ENCODE results near the gene MYH14. TPM values are rescaled to one million over a fixed set of nuclear protein-coding genes. Genes with fewer than 3 reads are reported as not detected.

The MYH14 gene
- total RNA-seq, 1 donor from 2014 or later = under 0.01 TPM

DNA sequence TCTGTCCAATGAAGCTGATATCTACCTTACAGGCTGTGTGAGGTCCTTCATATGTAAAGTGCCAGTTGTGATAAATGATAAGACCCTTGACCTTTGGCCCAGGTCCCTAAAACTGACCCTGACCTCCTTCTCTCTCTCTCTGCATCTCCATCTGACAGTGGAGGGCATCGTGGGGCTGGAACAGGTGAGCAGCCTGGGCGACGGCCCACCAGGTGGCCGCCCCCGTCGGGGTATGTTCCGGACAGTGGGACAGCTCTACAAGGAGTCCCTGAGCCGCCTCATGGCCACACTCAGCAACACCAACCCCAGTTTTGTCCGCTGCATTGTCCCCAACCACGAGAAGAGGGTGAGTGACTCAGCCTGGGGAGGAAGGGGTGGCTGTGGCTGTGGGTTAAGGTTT is 53.7 kb downstream of the MYH14 start:
- DNase-seq (ENCODE audit: low read depth in 2 of 2) = no peak

DNA sequence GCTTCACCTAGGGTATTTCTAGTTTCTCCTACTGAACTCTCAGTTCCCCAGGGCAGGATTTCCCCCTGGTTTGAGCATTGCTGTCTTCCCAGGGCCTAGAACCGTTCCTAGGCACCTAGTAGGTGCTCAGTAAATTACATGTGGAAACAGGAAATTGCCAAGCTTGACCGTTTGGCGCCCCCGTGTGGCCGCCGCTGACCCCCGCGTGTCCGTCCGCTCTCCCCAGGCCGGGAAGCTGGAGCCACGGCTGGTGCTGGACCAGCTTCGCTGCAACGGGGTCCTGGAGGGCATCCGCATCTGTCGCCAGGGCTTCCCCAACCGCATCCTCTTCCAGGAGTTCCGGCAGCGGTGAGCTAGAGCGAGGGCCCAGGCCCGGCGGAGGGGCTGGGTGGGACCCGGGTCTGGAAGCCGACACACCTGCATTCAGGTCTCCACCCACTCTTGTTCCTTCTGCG is 55.5 kb downstream of the MYH14 start:
- peak in 1 of 2 donors; percentile 18 for DNase-seq (ENCODE audit: low read depth in 2 of 2)

DNA sequence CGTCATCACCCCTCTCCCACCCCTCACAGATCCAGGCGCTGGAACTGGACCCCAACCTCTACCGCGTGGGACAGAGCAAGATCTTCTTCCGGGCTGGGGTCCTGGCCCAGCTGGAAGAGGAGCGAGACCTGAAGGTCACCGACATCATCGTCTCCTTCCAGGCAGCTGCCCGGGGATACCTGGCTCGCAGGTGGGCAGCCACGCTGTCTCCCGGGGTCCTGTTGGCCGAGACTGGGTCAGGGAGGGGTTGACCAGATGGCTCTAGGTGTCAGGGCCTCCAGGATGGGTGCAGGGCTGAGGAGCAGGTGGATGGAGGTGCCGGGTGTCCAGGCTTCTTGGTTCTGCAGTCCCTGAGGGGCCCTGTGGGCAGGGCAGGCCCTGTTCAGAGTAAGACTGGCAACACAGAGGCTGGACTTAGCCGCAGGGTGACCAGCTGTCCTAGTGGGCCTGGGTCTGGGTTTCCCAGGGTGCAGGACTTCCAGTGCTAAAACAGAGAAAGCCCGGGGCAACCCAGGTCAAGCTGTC is 58.1 kb downstream of the MYH14 start:
- no peak for DNase-seq (ENCODE audit: low read depth in 2 of 2)

DNA sequence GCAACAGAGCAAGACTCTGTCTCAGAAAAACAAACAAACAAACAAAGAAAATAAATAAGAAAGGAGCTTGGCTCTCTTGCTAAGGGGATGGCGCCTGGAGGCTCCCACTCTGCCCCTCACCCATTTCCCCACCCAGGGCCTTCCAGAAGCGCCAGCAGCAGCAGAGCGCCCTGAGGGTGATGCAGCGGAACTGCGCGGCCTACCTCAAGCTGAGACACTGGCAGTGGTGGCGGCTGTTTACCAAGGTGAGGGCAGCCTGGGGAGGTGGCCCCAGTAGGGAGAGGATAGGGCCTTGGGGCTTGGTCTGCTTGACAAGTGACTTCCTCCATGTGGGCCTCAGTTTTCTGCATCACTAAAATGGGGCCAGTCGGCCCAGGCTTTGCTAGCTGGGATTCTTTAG is 59.8 kb downstream of the MYH14 start:
- DNase-seq (ENCODE audit: low read depth in 2 of 2) = no peak

DNA sequence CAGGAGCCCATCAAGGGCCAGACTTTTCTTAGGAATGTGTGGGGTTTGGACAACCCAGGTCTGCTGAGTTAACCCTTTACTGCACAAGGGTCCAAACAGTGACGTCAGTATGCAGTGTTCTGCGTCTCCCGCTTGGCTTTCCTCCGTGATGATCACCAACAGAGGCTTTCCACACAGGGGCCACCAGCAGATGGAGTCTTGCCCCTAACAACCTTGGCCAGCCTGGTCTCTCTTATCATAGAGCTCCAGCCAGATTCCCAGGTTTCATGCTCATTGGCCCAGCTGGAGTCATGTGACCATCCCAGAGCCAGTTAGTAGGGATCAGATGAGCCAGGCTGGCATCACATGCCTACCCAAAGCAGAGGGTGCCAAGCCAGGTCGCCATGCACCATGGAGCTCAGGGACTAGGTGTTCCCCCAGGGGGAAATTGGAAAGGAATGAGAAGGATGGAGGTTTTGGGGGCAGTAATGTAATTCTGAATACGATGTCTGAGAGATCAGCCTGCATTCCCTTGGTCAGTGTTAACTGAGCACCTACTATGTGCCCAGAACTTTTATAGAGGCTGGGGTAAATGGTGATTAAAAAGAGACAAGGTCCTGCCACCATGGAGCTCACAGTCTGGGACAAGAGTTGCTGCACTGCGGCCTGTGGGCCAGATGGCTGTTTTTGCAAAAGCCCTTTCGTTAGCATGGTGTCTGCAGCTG is 61.2 kb downstream of the MYH14 start:
- peak; percentile 2 to 23 for DNase-seq (ENCODE audit: low read depth in 2 of 2)

DNA sequence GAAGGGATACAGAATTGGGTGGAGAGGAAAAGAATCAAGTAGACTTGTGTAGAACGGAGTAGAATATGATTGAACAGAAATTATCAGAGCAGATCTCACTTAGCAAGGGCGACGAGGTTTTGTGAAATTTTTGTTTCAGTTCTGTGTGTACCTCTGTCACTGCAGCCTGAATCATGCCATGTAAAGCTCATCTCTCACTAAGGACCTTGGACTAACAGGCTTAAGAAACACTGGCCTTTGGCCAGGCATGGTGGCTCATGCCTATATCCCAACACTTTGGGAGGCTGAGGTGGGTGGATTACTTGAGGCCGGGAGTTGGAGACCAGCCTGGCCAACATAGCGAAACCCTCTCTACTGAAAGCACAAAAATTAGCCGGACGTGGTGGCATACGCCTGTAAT is 62.6 kb downstream of the MYH14 start:
- no peak for DNase-seq (ENCODE audit: low read depth in 2 of 2)

DNA sequence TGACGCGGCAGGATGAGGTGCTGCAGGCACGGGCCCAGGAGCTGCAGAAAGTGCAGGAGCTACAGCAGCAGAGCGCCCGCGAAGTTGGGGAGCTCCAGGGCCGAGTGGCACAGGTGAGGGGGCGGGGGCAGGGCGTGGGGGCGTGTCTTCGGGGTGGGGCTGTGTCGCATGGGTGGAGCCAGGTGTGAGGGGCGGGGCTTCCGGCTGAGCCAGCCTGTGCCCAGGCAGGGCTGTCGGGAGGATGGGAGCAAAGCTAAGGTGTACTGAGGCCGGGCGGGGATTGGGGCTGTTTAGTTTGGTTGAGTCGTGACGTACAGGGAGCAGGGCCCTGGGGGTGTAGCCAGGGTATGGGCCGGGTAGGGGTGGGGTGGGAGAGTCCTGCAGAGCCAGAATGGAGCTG is 63.5 kb downstream of the MYH14 start:
- DNase-seq (ENCODE audit: low read depth in 2 of 2) = no peak

DNA sequence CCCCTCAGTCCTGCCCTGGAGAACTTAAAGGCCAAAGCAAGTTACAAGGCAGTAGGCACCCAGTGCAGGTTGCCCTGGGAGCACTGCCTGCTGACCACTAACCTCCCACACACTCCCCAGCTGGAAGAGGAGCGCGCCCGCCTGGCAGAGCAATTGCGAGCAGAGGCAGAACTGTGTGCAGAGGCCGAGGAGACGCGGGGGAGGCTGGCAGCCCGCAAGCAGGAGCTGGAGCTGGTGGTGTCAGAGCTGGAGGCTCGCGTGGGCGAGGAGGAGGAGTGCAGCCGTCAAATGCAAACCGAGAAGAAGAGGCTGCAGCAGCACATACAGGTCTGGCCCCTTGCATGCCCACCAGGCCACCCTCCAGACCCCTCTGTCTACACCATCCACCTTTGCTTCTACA is 64.6 kb downstream of the MYH14 start:
- DNase-seq (ENCODE audit: low read depth in 2 of 2) = no peak

DNA sequence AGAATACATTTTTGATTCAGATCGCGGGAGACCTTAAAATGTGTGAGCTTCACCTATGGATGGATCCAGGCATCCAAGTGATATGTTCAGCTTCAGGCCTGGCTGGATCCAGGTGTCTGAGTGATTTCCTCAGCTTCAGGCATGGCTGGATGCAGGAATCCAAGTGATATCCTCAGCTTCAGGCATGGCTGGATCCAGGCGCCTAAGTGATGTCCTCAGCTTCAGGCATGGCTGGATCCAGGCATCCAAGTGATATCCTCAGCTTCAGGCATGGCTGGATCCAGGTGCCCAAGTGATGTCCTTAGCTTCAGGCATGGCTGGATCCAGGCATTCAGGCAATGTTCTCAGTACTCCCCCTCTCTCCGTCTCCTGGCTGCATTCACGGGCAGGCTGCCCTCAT is 65.1 kb downstream of the MYH14 start:
- DNase-seq (ENCODE audit: low read depth in 2 of 2) = no peak

DNA sequence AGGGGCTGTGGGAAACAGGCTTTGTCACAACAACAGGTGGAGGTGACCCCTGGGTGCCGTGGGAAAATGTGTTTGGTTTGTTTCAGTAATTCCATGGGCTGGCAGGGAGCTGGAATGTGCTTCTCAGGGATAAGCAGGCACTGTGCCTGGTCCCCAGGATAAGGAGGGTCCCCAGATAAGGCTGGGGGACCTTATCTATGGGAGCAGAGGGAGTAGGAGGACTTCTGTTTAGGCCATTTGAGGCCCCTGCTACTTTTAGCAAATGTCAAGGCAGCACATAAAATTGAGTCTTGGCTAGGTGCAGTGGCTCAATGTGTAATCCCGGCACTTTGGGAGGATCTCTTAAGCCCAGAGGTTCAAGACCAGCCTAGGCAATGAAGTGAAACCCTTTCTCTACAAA is 66.2 kb downstream of the MYH14 start:
- no peak for DNase-seq (ENCODE audit: low read depth in 2 of 2)

DNA sequence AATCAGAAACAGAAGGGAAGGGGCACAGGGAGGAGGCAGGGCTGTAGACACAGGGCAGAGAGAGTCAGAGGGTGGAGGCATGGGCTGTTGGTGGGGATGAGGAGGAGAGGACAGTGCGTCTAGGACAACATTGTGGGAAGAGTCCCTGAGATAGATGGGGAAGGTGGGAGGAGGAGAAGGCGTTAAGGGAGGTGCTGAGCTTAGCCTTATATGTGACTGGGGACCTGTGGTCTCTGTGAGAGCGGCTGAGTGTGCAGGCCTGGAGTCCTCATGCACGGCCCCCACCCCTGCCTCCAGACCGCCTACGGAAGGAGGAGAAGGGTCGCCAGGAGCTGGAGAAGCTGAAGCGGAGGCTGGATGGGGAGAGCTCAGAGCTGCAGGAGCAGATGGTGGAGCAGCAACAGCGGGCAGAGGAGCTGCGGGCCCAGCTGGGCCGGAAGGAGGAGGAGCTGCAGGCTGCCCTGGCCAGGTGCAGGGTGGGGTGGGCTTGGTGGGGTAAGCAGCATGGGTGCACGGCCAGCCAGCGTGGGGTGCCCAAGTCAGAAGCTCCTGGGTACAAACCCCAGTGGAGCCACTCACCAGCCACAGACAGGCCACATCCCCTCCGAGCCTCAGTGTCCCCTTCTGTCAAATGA is 69.0 kb downstream of the MYH14 start:
- DNase-seq (ENCODE audit: low read depth in 2 of 2) = no peak

DNA sequence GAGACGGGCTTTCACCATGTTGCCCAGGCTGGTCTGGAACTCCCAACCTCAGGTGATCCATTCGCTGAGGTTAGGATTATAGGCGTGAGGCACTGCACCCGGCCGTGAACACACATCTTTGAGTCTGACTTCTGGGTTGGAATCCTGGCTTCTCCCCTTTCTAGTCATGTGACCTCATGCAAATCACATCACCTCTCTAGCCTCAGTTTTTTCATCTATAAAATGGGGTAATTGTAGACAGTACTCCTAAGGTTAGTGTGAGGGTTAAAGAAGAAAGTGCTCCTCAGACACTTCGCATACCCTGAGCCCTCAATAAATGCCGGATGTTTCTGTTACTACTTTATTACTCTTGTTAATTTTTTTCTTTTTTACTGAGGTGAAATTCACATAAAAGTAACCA is 70.4 kb downstream of the MYH14 start:
- no peak for DNase-seq (ENCODE audit: low read depth in 2 of 2)

DNA sequence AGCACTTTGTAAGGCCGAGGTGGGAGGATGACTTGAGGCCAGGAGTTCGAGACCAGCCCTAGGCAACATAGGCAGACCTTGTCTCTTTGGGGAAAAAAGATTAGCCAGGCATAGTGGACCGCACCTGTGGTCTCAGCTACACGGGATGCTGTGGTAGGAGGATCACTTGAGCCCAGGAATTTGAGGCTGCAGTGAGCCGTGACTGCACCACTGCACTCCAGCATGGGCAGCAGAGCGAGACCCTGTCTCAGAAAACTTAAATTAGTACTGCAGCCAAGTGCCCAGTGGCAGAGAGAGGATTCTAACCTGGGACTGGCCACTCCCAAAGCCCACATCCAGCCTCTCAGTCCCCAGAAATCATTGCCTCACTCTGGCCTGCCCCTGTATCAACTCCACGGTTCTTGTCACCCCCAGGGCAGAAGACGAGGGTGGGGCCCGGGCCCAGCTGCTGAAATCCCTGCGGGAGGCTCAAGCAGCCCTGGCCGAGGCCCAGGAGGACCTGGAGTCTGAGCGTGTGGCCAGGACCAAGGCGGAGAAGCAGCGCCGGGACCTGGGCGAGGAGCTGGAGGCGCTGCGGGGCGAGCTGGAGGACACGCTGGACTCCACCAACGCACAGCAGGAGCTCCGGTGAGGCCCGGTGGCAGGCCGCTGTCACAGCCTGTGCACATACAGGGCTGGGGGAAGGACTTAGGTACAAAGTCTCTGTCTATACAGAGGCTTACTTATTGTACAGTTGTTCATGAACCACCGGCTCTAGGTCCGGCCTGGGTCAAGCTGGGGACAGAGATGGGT is 72.4 kb downstream of the MYH14 start:
- DNase-seq (ENCODE audit: low read depth in 2 of 2) = no peak

DNA sequence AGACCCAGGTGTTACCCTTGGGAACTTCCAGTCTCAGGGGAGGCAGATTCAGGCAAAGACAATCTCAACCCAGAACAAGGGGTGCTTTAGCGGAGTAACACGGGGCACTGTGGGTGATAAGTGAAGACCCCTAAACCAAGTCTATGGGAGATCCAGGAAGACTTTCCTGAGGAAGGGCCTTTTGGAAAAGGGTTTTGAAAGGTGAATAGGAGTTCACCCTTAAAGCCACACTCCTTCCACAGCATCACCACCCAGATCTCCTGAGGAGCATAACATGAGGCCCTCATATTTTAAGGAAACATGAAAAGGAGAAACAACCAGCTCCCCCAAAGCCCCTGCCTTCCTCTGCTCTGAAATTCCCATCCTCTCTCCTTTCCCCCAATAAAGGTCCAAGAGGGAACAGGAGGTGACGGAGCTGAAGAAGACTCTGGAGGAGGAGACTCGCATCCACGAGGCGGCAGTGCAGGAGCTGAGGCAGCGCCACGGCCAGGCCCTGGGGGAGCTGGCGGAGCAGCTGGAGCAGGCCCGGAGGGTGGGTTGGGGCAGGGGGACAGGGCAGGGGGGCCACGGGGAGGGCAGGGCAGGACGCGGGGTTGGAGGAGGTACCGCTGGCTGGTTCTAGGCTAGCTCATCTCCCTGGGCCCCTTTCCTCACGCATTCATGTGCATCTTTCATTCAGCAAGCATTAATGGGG is 73.1 kb downstream of the MYH14 start:
- no peak for DNase-seq (ENCODE audit: low read depth in 2 of 2)

DNA sequence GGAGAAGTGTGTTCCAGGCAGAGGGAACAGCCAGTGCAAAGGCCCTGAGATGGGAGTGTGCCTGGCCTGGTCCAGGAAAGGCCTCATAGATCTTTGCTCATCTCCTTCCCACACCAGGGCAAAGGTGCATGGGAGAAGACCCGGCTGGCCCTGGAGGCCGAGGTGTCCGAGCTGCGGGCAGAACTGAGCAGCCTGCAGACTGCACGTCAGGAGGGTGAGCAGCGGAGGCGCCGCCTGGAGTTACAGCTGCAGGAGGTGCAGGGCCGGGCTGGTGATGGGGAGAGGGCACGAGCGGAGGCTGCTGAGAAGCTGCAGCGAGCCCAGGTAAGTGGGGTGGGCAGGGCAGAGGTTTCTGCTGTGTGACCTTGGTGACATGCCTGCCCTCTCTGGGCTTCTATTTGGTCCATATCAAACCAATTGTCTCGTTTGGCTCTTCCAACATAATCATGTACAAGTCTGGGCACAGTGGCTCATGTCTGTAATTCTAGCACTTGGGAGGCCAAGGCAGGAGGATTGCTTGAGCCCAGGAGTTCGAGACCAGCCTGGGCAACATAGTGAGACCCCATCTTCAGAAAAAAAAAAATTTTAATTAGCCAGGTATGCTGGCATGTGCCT is 74.7 kb downstream of the MYH14 start:
- DNase-seq (ENCODE audit: low read depth in 2 of 2) = no peak

DNA sequence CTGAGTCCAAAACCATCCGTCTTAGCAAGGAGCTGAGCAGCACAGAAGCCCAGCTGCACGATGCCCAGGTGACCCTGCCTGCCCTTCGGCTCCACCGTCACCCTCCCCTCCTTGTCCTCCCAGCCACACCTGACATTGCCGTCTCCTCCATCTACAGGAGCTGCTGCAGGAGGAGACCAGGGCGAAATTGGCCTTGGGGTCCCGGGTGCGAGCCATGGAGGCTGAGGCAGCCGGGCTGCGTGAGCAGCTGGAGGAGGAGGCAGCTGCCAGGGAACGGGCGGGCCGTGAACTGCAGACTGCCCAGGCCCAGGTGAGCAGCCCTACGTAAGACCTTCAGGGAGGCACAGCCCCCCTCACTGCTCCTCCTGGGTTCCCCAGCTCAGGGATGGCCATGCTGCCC is 76.7 kb downstream of the MYH14 start:
- no peak for DNase-seq (ENCODE audit: low read depth in 2 of 2)

DNA sequence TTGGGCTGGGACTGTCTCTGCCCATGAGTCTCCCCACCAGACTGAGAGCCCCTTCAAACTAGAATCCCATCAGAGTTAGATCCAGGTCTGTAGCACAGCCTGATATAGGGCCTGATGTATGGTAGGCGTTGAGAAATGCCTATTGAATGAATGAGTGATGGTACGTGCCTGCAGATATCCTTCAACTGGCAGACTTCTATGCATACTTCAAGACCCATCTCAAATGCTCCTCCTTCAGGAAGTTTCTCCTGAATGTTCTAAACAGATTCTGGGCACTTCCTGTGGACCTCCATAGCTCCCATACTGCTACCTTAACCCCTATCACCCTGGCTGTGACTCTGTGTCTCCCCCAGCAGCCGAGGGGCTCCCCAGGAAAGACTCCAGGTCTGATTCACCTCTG is 77.6 kb downstream of the MYH14 start:
- DNase-seq (ENCODE audit: low read depth in 2 of 2) = no peak

DNA sequence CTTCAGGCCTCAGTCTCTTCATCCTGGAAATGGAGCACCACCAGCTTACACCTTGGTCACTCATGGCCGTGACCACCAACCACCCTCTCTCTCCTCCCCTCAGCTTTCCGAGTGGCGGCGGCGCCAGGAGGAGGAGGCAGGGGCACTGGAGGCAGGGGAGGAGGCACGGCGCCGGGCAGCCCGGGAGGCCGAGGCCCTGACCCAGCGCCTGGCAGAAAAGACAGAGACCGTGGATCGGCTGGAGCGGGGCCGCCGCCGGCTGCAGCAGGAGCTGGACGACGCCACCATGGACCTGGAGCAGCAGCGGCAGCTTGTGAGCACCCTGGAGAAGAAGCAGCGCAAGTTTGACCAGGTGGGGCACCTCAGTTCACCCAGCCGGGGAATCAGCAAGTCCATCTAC is 78.1 kb downstream of the MYH14 start:
- no peak for DNase-seq (ENCODE audit: low read depth in 2 of 2)

DNA sequence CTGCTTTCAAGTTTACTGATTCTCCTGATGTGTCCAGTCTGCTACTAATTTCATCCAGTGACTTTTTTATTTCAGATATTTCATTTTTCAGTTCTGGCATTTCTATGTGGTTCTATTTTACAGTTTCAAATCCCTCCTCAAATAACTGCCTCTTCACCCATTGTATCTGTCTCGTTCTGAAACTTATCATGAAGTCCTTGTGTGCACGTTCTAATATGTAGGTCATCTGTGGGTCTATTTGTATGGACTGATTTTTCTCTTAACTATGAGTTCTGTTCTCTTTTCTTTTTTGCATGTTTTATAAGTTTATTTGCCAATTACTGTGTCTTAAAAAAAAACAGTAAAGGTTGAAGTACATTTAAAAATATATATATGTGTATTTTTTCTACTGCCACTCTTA is 82.4 kb downstream of the MYH14 start:
- no peak for DNase-seq (ENCODE audit: low read depth in 2 of 2)

DNA sequence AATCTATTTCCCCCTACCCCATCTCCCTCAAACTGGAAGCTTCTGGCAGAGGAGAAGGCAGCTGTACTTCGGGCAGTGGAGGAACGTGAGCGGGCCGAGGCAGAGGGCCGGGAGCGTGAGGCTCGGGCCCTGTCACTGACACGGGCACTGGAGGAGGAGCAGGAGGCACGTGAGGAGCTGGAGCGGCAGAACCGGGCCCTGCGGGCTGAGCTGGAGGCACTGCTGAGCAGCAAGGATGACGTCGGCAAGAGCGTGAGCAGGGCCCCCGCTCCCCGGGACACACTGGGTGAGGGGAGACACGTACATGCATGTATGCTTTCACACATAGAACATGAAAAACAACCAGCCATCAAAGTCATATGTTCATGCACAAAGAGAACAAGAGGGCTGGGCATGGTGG is 83.0 kb downstream of the MYH14 start:
- DNase-seq (ENCODE audit: low read depth in 2 of 2) = no peak

DNA sequence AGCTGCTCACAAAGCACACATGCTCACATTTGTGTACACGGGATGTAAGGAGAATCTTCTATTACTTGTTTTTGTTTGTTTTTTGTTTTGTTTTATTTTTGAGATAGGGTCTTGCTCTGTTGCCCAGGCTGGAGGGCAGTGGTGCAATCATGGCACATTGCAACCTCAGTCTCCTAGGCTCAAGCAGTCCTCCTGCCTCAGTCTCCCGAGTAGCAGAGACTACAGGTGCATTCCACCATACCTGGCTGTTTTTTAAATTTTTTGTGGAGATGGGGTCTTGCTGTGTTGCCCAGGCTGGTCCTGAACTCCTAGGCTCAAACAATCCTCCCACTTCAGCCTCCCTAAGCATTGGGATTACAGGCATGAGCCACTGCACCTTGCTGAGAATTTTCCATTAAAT is 83.9 kb downstream of the MYH14 start:
- no peak for DNase-seq (ENCODE audit: low read depth in 2 of 2)

Measured in dermis microvascular lymphatic vessel endothelial cell (primary cell).